Left lung (tissue), 10 donors: ENCODE results near the gene GNA12. TPM values are rescaled to one million over a fixed set of nuclear protein-coding genes. Genes with fewer than 3 reads are reported as not detected.
A peak's percentile ranks its signal among the peaks of the same experiment; 100 is the strongest.

Source experiments
- ATAC-seq: fragments of 200-7000 bp; cut with Tn5 transposase; one replicate; pipeline ENCODE4 v1.9.1; 2020; ENCODE audit warnings: moderate library complexity
- DNase-seq, 4 donors: peaks; one replicate each; pipeline ENCODE4 v3.0.0-alpha.2; 2013 to 2020
- H3K27ac ChIP-seq, 2 donors: fragments of 200-600 bp; sonication (generic) in 1 of 2; one replicate each; pipeline versions ENCODE4 v1.5.0 to v1.8.0; 2020 to 2021
- H3K27me3 ChIP-seq, 2 donors: fragments of 200-600 bp; sonication (generic) in 1 of 2; one replicate each; pipeline versions ENCODE4 v1.5.0 to v1.8.0; 2020 to 2021
- H3K36me3 ChIP-seq, 2 donors: fragments of 200-600 bp; sonication (generic) in 1 of 2; one replicate each; pipeline versions ENCODE4 v1.5.0 to v1.8.0; 2020 to 2021
- H3K4me1 ChIP-seq, 2 donors: fragments of 200-600 bp; one replicate each; pipeline ENCODE4 v1.8.0; 2021
- H3K4me3 ChIP-seq, 2 donors: fragments of 200-600 bp; sonication (generic) in 1 of 2; one replicate each; pipeline versions ENCODE4 v1.5.0 to v1.8.0; 2020 to 2021; ENCODE audit warnings: mild to moderate bottlenecking in 1 of 2
- H3K9me3 ChIP-seq, 2 donors: fragments of 200-600 bp; sonication (generic) in 1 of 2; one replicate each; pipeline versions ENCODE4 v1.5.0 to v1.8.0; 2020 to 2021
- CTCF ChIP-seq, 2 donors: fragments of 200-600 bp; sonication (generic) in 1 of 2; IDR thresholded peaks; one replicate each; pipeline versions ENCODE4 v1.5.0 to v1.8.0; 2021; ENCODE audit warnings: antibody characterized with exemption in 2 of 2
- intact Hi-C, 2 donors: fragments of 100-400 bp; cut with DNase I; formaldehyde crosslinking; loops; one replicate each; pipeline versions ENCODE4 v1.11.2 to v1.14.2; 2022
- polyA plus RNA-seq, 6 donors: library from polyadenylated mRNA; unstranded; fragments of 120-200 nt; gene quantifications; one replicate each; pipeline ENCODE4 v1.2.1, GENCODE V29; 2013; ENCODE audit not compliant: insufficient read length in 6 of 6
- total RNA-seq, 2 donors: library from RNA; stranded (reverse); fragmentation: NEBNext Ultra II Directional; extraction: Animal tissue kit (Norgen Biotek cat#: 25700); gene quantifications; one replicate each; pipeline ENCODE4 v1.2.1, GENCODE V29; 2021
- donor health status: DM: no; HTN: yes; CAD: no.
- donor health status: DM: no; HTN: no; CAD: no.

Gene GNA12
- total and polyA plus RNA-seq, 8 donors, result 48.7 to 67.5 (median 55.1) TPM

DNA sequence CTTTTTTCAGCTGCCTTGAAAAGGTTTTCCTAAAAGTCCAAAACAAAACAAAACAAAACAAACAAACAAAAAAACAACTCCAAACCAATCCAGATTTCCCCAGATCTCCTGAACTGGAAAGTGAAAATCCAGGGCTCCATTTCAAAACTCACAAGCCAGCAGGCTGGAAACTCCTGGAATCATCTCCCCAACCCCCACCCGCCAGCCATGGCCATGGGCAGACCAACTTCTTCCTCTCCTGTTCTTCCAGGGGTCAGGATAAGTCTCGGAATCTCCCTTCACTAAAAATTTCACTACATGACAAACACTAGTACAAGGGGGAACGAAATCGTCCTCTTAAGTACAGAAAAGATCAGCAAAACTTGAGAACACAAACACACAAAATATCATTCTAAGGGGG lies 40.4 kb downstream of the GNA12 start:
- Histone ChIP-seq H3K4me3 (no peak overlapping the region), H3K4me1 (peaks cover 12 to 53% of the 10 kb centered on the region in 2 donors), H3K27me3 (no peaks in the 10 kb centered on the region), H3K36me3 (no peaks in the 10 kb centered on the region), H3K9me3 (no peaks in the 10 kb centered on the region), H3K27ac (peak overlapping the region in 1 of 2 donors; percentile 74)
- DNase-seq (no peak), ATAC-seq (no peak)
- TF ChIP-seq CTCF (IDR thresholded peaks at IDR 0.05), result no peak
- intact Hi-C loops, result no loop called here

DNA sequence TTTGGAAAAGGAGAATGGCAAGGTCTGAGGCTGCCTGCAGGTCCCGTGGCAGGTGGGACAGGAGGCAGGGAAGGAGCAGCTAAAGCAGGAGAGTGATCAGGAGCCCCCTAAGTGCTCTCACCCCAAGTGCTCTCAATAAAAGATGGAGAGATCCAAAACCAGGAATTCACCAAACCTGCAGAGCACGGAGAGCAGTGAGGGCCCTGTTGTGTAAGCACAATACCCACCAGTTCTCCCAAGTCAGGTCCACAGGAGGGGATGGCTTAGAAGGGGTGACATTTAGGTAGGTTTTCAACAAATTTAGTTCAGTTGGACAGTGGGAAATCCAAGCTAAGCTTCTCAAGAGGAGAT lies 40.8 kb downstream of the GNA12 start:
- intact Hi-C loops, result no loop called here
- Histone ChIP-seq H3K4me3 (no peak overlapping the region), H3K9me3 (no peaks in the 10 kb centered on the region), H3K27ac (peak overlapping the region; percentile 53 to 74), H3K4me1 (peaks cover 12 to 51% of the 10 kb centered on the region in 2 donors), H3K36me3 (no peaks in the 10 kb centered on the region), H3K27me3 (no peaks in the 10 kb centered on the region)
- ATAC-seq, result peak; percentile 52
- no peak for DNase-seq
- no peak for TF ChIP-seq CTCF (IDR thresholded peaks at IDR 0.05)

DNA sequence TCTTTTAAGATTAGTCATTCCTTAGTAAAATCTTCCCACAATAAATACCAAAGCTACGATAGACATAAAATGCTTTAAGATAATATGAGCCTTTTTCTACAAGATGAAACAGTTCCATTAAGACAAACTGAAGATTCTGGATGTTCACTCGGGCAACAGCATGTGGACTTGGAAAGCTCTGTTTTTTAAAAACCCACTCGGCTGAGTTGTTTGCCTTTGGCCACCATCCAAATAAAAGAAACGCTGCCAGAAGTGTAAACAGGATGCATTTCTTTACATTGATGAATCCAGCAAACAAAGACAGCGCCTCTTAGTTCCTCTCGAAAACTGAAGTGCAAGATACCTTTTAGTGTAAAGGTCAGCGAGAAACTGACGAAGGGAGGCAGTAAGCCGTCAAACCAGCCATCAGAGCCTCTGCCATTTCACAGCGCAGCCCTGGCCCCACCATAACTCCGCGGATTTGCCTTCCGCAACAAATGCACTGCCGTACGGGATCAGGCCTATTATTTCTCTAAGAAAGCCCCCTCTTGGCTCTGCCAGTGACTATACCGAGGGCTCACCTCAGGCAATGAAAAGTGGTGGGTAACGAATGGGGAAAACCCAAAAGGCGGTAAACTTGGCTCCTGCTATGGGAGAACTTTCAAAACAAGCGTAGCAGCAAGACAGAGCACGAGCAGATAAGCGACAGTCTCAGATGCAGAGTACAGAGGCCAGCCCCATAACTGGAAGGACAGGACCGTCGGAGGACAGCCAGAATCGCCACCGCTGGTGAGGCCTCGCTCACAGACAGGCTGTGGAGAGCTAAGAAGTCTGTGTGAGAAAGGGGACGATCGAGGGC lies 41.4 kb downstream of the GNA12 start:
- intact Hi-C loops, result no loop called here
- H3K27ac ChIP-seq, result peak overlapping the region; percentile 53 to 74
- H3K4me3 ChIP-seq, result no peak overlapping the region
- no peaks in the 10 kb centered on the region for H3K36me3 ChIP-seq
- H3K9me3 ChIP-seq, result no peaks in the 10 kb centered on the region
- peak; percentile 78 for ATAC-seq
- H3K4me1 ChIP-seq, result peaks cover 12 to 45% of the 10 kb centered on the region in 2 donors
- TF ChIP-seq CTCF (IDR thresholded peaks at IDR 0.05), result no peak
- peak in 2 of 4 donors; percentile 81 to 83 for DNase-seq
- no peaks in the 10 kb centered on the region for H3K27me3 ChIP-seq

DNA sequence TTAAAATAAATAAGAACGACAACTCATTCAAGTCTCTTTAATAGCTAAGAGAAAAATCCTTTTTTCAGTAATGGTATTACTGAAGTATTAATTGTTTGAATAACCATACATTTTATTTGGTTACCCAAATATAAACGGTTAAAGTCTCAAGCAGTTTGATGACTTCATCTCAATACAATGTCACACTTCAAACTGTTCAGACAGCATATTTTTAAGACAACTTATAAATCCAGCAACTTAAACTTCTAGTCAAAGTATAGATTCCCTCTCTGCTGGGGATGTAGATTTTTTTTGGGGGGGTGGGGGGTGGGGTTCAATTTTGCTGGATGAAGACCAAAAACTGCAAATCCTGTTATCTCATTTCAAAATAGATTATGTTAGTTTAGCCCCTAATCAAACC lies 42.0 kb downstream of the GNA12 start:
- no peaks in the 10 kb centered on the region for H3K9me3 ChIP-seq
- no peaks in the 10 kb centered on the region for H3K27me3 ChIP-seq
- H3K4me1 ChIP-seq, result peaks cover 12 to 45% of the 10 kb centered on the region in 2 donors
- intact Hi-C loops, result no loop called here
- peak overlapping the region in 1 of 2 donors; percentile 74 for H3K27ac ChIP-seq
- ATAC-seq (peak; percentile 39), DNase-seq (peak in 1 of 4 donors; percentile 65)
- TF ChIP-seq CTCF (IDR thresholded peaks at IDR 0.05), result no peak
- H3K4me3 ChIP-seq, result no peak overlapping the region
- no peaks in the 10 kb centered on the region for H3K36me3 ChIP-seq

DNA sequence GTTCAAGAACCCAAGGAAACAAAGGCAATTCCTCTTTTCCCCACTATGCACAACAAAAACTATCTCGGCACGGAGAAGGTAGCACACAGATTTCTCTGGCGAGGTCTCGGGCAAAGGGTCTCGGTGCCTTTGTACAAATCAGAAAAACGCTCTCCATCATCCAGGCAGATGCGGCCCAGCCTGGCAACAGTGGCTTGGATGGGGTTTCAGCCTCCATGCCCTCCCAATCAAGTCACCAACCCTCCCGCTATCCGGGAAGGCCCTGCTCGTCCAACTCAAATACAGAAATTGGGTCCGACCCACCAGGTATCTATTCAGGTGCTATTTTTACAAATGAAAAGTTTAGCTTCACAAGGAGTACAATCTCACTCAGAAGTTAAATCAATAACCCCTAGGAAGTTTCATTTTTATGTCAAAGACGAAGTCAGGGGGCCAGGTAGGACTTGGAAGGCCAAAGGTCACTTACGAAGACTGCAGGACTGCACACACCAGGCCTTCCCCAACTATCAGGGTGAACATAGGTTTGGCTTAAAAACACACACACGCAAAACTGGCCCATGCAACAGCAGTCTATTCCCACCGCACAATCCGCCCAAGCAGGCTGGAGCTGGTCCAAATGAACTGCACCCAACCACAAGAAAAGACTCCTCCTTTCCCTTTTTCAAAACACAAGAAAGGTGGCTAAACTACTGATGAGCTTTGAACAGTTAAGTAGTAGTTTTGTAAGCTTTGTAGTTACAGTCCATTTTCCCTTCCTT lies 43.0 kb downstream of the GNA12 start:
- intact Hi-C loops, result no loop called here
- ATAC-seq, result no peak
- H3K36me3 ChIP-seq, result no peaks in the 10 kb centered on the region
- TF ChIP-seq CTCF (IDR thresholded peaks at IDR 0.05), result no peak
- peaks cover 12 to 48% of the 10 kb centered on the region in 2 donors for H3K4me1 ChIP-seq
- peak overlapping the region; percentile 7 to 74 for H3K27ac ChIP-seq
- DNase-seq, result peak in 1 of 4 donors; percentile 73
- H3K9me3 ChIP-seq, result no peaks in the 10 kb centered on the region
- no peak overlapping the region for H3K4me3 ChIP-seq
- H3K27me3 ChIP-seq, result no peaks in the 10 kb centered on the region
